Stomach smooth muscle (tissue), 2 donors: ENCODE results near the gene MRAP2.
A peak's percentile ranks its signal among the peaks of the same experiment; 100 is the strongest.
"Not testable (repeated sequence)": the region's sequence is repeated elsewhere in the genome, so short reads cannot be mapped to it uniquely, and the experiment has no call there.

Experiments
- H3K27ac ChIP-seq: one replicate; pipeline ENCODE4 v1.7.0; 2013; ENCODE audit warnings: mild to moderate bottlenecking, low read length, inconsistent platforms
- H3K27me3 ChIP-seq, 2 donors: one replicate each; pipeline ENCODE4 v1.7.0; 2013; ENCODE audit warnings: low read length in 2 of 2; ENCODE audit not compliant: insufficient read depth in 2 of 2, control insufficient read depth in 1 of 2
- H3K36me3 ChIP-seq, 2 donors: one replicate each; pipeline ENCODE4 v1.7.0; 2013; ENCODE audit warnings: low read length in 2 of 2; ENCODE audit not compliant: control insufficient read depth in 2 of 2, insufficient read depth in 2 of 2
- H3K4me1 ChIP-seq: one replicate; pipeline ENCODE4 v1.7.0; 2013; ENCODE audit warnings: low read length; ENCODE audit not compliant: control insufficient read depth, insufficient read depth
- H3K4me3 ChIP-seq, 2 donors: one replicate each; pipeline ENCODE4 v1.7.0; 2013; ENCODE audit warnings: low read length in 2 of 2
- H3K9ac ChIP-seq, 2 donors: one replicate each; pipeline ENCODE4 v1.7.0; 2013; ENCODE audit warnings: low read length in 2 of 2, mild to moderate bottlenecking in 1 of 2
- H3K9me3 ChIP-seq, 2 donors: one replicate each; pipeline ENCODE4 v1.7.0; 2013; ENCODE audit warnings: low read length in 2 of 2; ENCODE audit not compliant: control insufficient read depth in 2 of 2
- donor health status: healthy.
- donor health status: Pancreatic carcinoma.

Gene MRAP2

GRCh38 chr6:84077645-84078044, 44.1 kb downstream of the MRAP2 start:
- no peak overlapping the region for H3K27ac ChIP-seq

GRCh38 chr6:84078335-84078734, 44.8 kb downstream of the MRAP2 start:
- Histone ChIP-seq H3K9ac (no peak overlapping the region), H3K36me3 (no peaks in the 10 kb centered on the region), H3K4me1 (no peaks in the 10 kb centered on the region), H3K27me3 (no peaks in the 10 kb centered on the region), H3K9me3 (no peaks in the 10 kb centered on the region), H3K4me3 (no peak overlapping the region), H3K27ac (no peak overlapping the region)

More at GRCh38 chr6:84077645-84078044, 44.1 kb downstream of the MRAP2 start:
- no peaks in the 10 kb centered on the region for H3K9me3 ChIP-seq
- H3K9ac ChIP-seq: no peak overlapping the region
- H3K27me3 ChIP-seq: no peaks in the 10 kb centered on the region
- no peaks in the 10 kb centered on the region for H3K4me1 ChIP-seq
- H3K36me3 ChIP-seq: no peaks in the 10 kb centered on the region
- H3K4me3 ChIP-seq: no peak overlapping the region

DNA sequence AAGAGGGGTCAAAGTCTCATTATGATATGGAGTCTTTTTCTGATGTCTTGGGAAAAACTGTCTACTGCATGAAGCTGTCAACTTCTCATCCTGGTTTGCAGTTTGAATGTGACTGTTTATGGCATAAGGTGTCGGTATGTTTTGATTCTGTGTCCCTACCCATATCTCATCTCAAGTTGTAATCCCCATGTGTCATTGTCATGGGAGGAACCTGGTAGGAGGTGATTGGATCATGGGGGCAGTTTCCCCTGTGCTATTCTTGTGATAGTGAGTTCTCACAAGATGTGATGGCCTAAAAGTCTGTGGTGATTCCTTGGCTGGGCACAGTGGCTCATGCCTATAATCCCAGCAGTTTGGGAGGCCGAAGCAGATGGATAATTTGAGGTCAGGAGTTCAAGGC, 47.6 kb downstream of the MRAP2 start:
- Histone ChIP-seq H3K27ac (no peak overlapping the region), H3K36me3 (no peaks in the 10 kb centered on the region), H3K9ac (no peak overlapping the region), H3K4me1 (no peaks in the 10 kb centered on the region), H3K27me3 (no peaks in the 10 kb centered on the region), H3K9me3 (no peaks in the 10 kb centered on the region), H3K4me3 (no peak overlapping the region)

DNA sequence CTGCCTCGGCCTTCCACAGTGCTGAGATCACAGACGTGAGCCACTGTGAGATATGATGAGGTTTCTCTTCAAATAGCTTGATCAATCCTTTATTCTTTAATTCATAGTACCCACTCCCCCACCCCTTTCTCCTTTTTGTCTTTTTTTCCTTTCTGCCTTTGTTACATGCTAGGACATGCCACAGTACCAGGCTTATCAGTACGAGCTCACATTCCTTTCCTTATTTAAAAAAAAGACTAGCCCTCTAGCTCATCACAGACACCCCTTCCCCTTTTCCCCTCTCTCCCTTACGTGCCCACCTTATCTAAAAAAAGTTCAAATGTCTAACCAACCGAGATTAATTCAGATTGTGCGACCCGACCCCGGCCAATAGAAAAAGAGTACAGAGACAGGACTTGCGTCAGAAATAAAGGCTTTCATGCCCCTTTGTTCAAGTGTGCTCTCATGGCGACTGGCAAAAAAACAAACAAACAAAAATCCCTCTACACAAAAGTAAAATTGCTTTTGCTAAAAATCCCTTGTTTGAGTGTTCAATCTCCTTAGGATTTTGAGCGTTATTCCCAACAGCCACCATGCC, 49.2 kb downstream of the MRAP2 start:
- H3K9ac ChIP-seq: no peak overlapping the region
- H3K4me1 ChIP-seq: no peaks in the 10 kb centered on the region
- no peak overlapping the region for H3K4me3 ChIP-seq
- H3K27me3 ChIP-seq: no peaks in the 10 kb centered on the region
- H3K27ac ChIP-seq: no peak overlapping the region
- H3K36me3 ChIP-seq: no peaks in the 10 kb centered on the region
- no peaks in the 10 kb centered on the region for H3K9me3 ChIP-seq

- not testable (repeated sequence) for H3K9me3 ChIP-seq, H3K27ac ChIP-seq, H3K9ac ChIP-seq, H3K4me3 ChIP-seq, H3K4me1 ChIP-seq, H3K36me3 ChIP-seq, H3K27me3 ChIP-seq
Measured at GRCh38 chr6:84084705-84085104, 51.1 kb downstream of the MRAP2 start.

- H3K27ac ChIP-seq: no peak overlapping the region
- H3K27me3 ChIP-seq: no peaks in the 10 kb centered on the region
- H3K4me3 ChIP-seq: no peak overlapping the region
- no peaks in the 10 kb centered on the region for H3K36me3 ChIP-seq
- H3K9ac ChIP-seq: no peak overlapping the region
- no peaks in the 10 kb centered on the region for H3K4me1 ChIP-seq
- no peaks in the 10 kb centered on the region for H3K9me3 ChIP-seq
Measured at GRCh38 chr6:84086056-84086455, 52.5 kb downstream of the MRAP2 start.

DNA sequence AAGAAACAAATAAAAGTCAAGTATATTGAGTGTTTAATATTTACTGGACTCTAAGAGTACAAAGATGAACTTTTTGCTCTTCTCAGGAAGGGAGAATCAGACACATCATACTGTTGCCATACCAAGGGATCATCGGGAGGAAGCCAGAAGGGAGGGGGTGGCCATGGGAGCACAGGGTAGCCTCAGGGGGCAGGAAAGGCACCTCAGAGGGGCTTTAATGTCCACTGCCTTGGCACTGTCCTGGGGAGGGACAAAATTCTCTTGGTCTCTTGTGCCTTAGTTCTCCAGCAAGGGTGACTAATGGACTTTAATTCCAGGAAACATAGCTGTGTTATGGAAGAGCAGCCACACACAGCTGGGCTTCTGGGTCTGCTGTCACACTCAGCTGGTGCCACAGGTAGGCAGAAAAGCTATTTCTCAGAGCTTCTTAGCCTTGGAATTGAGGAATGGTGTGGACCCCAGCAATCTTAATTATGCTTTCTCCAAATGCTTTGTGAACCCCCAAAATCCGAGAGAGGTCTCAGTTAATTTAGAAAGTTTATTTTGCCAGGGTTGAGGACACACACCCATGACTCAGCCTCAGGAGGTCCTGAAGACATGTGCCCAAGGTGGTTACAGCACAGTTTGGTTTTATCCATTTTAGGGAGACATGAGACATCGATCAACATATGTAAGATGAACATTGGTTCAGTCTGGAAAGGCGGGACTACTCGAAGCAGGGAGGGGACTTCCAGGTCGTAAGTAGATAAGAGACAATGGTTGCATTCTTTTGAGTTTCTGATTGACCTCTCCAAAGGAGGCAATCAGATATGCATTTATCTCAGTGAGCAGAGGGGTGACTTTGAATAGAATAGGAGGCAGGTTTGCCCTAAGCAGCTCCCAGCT, 53.2 kb downstream of the MRAP2 start:
- Histone ChIP-seq H3K27ac (no peak overlapping the region), H3K9ac (no peak overlapping the region), H3K27me3 (no peaks in the 10 kb centered on the region), H3K36me3 (no peaks in the 10 kb centered on the region), H3K4me1 (no peaks in the 10 kb centered on the region), H3K4me3 (no peak overlapping the region), H3K9me3 (no peaks in the 10 kb centered on the region)

DNA sequence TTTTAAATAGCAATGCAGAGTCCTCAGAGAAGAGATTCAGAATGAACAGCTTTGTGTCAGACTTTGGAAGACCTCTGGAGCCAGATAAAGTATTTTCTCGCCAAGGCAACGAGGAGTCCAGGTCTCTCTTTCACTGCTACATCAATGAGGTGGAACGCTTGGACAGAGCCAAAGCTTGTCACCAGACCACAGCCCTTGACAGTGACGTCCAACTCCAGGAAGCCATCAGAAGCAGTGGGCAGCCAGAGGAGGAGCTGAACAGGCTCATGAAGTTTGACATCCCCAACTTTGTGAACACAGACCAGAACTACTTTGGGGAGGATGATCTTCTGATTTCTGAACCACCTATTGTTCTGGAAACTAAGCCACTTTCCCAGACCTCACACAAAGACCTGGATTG, 55.5 kb downstream of the MRAP2 start:
- Histone ChIP-seq H3K4me3 (no peak overlapping the region), H3K4me1 (no peaks in the 10 kb centered on the region), H3K36me3 (no peaks in the 10 kb centered on the region), H3K27ac (no peak overlapping the region), H3K9me3 (peaks cover 0 to 5% of the 10 kb centered on the region in 2 donors), H3K27me3 (no peaks in the 10 kb centered on the region), H3K9ac (no peak overlapping the region)

- no peak overlapping the region for H3K9ac ChIP-seq
Measured at GRCh38 chr6:84089552-84089951, 56.0 kb downstream of the MRAP2 start.

DNA sequence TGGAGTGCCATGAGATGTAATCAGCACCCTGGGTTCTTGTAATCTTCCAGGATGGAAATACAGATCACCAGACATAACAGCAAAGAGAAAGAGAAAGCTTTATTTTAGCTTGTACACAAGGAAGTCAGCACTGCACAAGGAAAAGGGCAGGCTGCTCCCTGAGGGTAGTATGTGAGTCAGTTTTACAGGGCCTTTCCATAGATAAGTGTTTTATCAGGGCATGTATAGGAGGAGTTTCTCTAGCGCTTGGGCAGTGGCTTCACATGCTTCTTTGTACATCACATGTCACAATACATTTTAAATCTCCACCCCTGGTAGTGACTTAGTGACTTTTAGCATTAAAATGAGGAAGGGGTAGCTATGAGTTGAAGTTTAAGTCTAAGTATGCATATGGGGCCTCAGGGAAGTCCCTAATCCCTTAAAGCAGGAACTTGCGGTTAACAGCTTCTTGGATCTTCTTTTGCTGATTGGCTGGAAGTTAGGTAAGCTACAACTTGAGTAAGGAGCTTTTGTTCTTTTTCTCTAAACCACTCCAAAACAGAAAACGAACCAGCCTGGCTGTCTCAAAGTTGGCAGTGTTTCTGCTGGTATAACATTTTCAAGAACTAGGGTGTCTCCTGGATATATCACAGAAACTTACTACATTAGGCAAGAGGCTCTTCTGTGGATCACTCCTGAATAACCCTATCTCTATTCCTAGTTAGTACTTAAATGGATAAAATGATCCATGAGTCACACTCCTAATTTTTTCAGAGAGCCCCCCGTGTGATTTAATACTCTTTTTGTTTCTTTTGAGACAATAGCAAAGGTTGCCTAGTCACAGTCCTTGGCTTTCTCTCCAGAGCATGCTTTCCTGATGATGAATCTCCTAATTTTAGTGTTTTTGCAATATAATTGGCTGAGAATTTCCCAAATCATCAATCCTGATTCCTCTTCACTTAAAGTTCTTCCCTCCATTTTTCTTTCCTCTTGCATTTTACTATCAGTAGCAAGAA, 60.2 kb downstream of the MRAP2 start:
- no peaks in the 10 kb centered on the region for H3K27me3 ChIP-seq
- no peaks in the 10 kb centered on the region for H3K4me1 ChIP-seq
- H3K36me3 ChIP-seq: no peaks in the 10 kb centered on the region
- peaks cover 0 to 5% of the 10 kb centered on the region in 2 donors for H3K9me3 ChIP-seq
- H3K4me3 ChIP-seq: no peak overlapping the region
- H3K27ac ChIP-seq: peak overlapping the region; percentile 18
- no peak overlapping the region for H3K9ac ChIP-seq

More at GRCh38 chr6:84089552-84089951, 56.0 kb downstream of the MRAP2 start:
- Histone ChIP-seq H3K27ac (no peak overlapping the region), H3K9me3 (peaks cover 0 to 5% of the 10 kb centered on the region in 2 donors), H3K36me3 (no peaks in the 10 kb centered on the region), H3K4me3 (no peak overlapping the region), H3K4me1 (no peaks in the 10 kb centered on the region), H3K27me3 (no peaks in the 10 kb centered on the region)
